GM23338 (cell line): ENCODE measurements around the gene MED13. TPM values are rescaled to one million over a fixed set of nuclear protein-coding genes. Genes with fewer than 3 reads are reported as not detected.

ENCODE experiments used
- ATAC-seq: fragments of 200-7000 bp; cut with Tn5 transposase; 3 replicates; pipeline ENCODE4 v1.9.1; 2020
- DNase-seq: peaks from one replicate; pipeline ENCODE4 v3.0.0-alpha.2; 2015; ENCODE audit warnings: low spot score
- H2AFZ ChIP-seq: fragments of 200-600 bp; sonication (generic); 2 replicates; pipeline ENCODE4 v1.8.0; 2016; ENCODE audit warnings: antibody characterized with exemption, mild to moderate bottlenecking, moderate library complexity
- H3F3A ChIP-seq: fragments of 200-600 bp; sonication (generic); replicated peaks from 2 replicates; pipeline ENCODE4 v1.8.0; 2017; ENCODE audit warnings: antibody characterized with exemption, mixed run types, low read depth
- H3K27ac ChIP-seq: fragments of 200-600 bp; sonication (generic); 2 replicates; pipeline ENCODE4 v1.6.1; 2016; ENCODE audit warnings: low read depth
- H3K27me3 ChIP-seq: fragments of 200-600 bp; sonication (generic); 2 replicates; pipeline ENCODE4 v1.8.0; 2016; ENCODE audit warnings: mild to moderate bottlenecking, mixed run types, moderate library complexity; ENCODE audit not compliant: insufficient read depth
- H3K36me3 ChIP-seq: fragments of 200-600 bp; sonication (generic); 2 replicates; pipeline ENCODE4 v1.8.0; 2016; ENCODE audit warnings: mild to moderate bottlenecking; ENCODE audit not compliant: insufficient read depth
- H3K4me1 ChIP-seq: fragments of 200-600 bp; sonication (generic); 2 replicates; pipeline ENCODE4 v1.8.0; 2016; ENCODE audit warnings: mild to moderate bottlenecking, moderate library complexity; ENCODE audit not compliant: insufficient read depth
- H3K4me2 ChIP-seq: fragments of 200-600 bp; sonication (generic); 2 replicates; pipeline ENCODE4 v1.7.1; 2017; ENCODE audit warnings: mixed run types
- H3K4me3 ChIP-seq: fragments of 200-600 bp; sonication (generic); 2 replicates; pipeline ENCODE4 v1.6.1; 2016; ENCODE audit warnings: mixed run types
- H3K79me2 ChIP-seq: fragments of 200-600 bp; sonication (generic); replicated peaks from 2 replicates; pipeline ENCODE4 v1.8.0; 2017; ENCODE audit warnings: mild to moderate bottlenecking; ENCODE audit not compliant: insufficient read depth
- H3K9me2 ChIP-seq: fragments of 200-600 bp; sonication (generic); 2 replicates; pipeline ENCODE4 v1.8.0; 2017; ENCODE audit not compliant: insufficient read depth
- H4K20me1 ChIP-seq: fragments of 200-600 bp; sonication (generic); replicated peaks from 2 replicates; pipeline ENCODE4 v1.8.0; 2017; ENCODE audit warnings: mild to moderate bottlenecking; ENCODE audit not compliant: insufficient read depth
- H3K27ac Mint-ChIP-seq: 2 replicates; pipeline ENCODE4 v1.8.0; 2020; ENCODE audit warnings: inconsistent platforms, mild to moderate bottlenecking, moderate library complexity, mixed read lengths
- H3K27me3 Mint-ChIP-seq: 3 replicates; pipeline ENCODE4 v1.8.0; 2022; ENCODE audit warnings: low read depth, mild to moderate bottlenecking, moderate library complexity, mixed read lengths, inconsistent platforms; ENCODE audit not compliant: insufficient read depth, poor library complexity
- H3K36me3 Mint-ChIP-seq: 3 replicates; pipeline ENCODE4 v1.8.0; 2021; ENCODE audit warnings: low read depth, mild to moderate bottlenecking, inconsistent platforms, moderate library complexity, mixed read lengths
- H3K4me1 Mint-ChIP-seq: 3 replicates; pipeline ENCODE4 v1.8.0; 2020; ENCODE audit warnings: mild to moderate bottlenecking, inconsistent platforms, mixed read lengths
- H3K4me3 Mint-ChIP-seq: 3 replicates; pipeline ENCODE4 v1.8.0; 2021; ENCODE audit warnings: moderate library complexity, mild to moderate bottlenecking, inconsistent platforms, mixed read lengths
- H3K9me3 Mint-ChIP-seq: 3 replicates; pipeline ENCODE4 v1.8.0; 2020; ENCODE audit warnings: moderate library complexity, mild to moderate bottlenecking, inconsistent platforms, mixed read lengths
- CREB1 ChIP-seq: fragments of 250-450 bp; sonication (Bioruptor Pico); IDR thresholded peaks from 2 replicates; pipeline ENCODE4 v1.5.0; 2020; ENCODE audit warnings: low read depth, mild to moderate bottlenecking, moderate library complexity
- EZH2 ChIP-seq: fragments of 200-600 bp; sonication (generic); IDR thresholded peaks from one replicate; pipeline ENCODE4 v1.8.0; 2017; ENCODE audit warnings: antibody characterized with exemption, mild to moderate bottlenecking, low read depth; ENCODE audit not compliant: unreplicated experiment
- EZH2phosphoT487 ChIP-seq: fragments of 200-600 bp; sonication (generic); IDR thresholded peaks from one replicate; pipeline ENCODE4 v1.8.1; 2018; ENCODE audit warnings: antibody characterized with exemption; ENCODE audit not compliant: unreplicated experiment
- JUNB ChIP-seq: IDR thresholded peaks from one replicate; pipeline ENCODE4 v1.6.1; 2016; ENCODE audit warnings: antibody characterized with exemption; ENCODE audit not compliant: unreplicated experiment
- NANOG ChIP-seq: IDR thresholded peaks from 2 replicates; pipeline ENCODE4 v1.6.1; 2016; ENCODE audit warnings: antibody characterized with exemption, borderline replicate concordance
- POLR2AphosphoS5 ChIP-seq: IDR thresholded peaks from 2 replicates; pipeline ENCODE4 v1.6.1; 2016; ENCODE audit warnings: antibody characterized with exemption, low read depth
- STAT1 ChIP-seq: IDR thresholded peaks from one replicate; pipeline ENCODE4 v1.6.1; 2016; ENCODE audit warnings: antibody characterized with exemption; ENCODE audit not compliant: unreplicated experiment
- ZNF114 ChIP-seq: fragments of 250-450 bp; sonication (Bioruptor Pico); IDR thresholded peaks from 2 replicates; pipeline ENCODE4 v1.5.0; 2020; ENCODE audit warnings: mild to moderate bottlenecking, moderate library complexity
- ZNF331 ChIP-seq: fragments of 250-450 bp; sonication (Bioruptor Pico); IDR thresholded peaks from 2 replicates; pipeline ENCODE4 v1.5.0; 2020; ENCODE audit warnings: low read depth, mild to moderate bottlenecking, moderate library complexity
- polyA plus RNA-seq: library from polyadenylated mRNA; unstranded; fragments of >200 nt; fragmentation: Nextera tagmentation; extraction: Ambion mirVana; gene quantifications from 2 replicates; pipeline ENCODE4 v1.2.1, GENCODE V29; 2016
- total RNA-seq: library from RNA; depleted of rRNA; stranded (reverse); fragments of >200 nt; shearing (Covaris generic); gene quantifications from 2 replicates; pipeline ENCODE4 v1.2.3, GENCODE V29; 2014
- TF ChIP-seq, protein P1 (sequence below): IDR thresholded peaks from 2 replicates; pipeline ENCODE4 v1.6.1; 2016; ENCODE audit warnings: antibody characterized with exemption
- TF ChIP-seq, protein P2 (sequence below): IDR thresholded peaks from one replicate; pipeline ENCODE4 v1.6.1; 2018; ENCODE audit warnings: antibody characterized with exemption; ENCODE audit not compliant: unreplicated experiment
- TF ChIP-seq, protein P3 (sequence below), 2 experiments: fragments of 200-600 bp in 1 of 2; sonication (generic) in 1 of 2; conservative IDR thresholded peaks; 2 replicates each; pipeline versions ENCODE4 v1.5.1 to v1.6.1; 2016 to 2017; ENCODE audit warnings: antibody characterized with exemption in 2 of 2, low read depth in 2 of 2, mild to moderate bottlenecking in 2 of 2, moderate library complexity in 1 of 2
- TF ChIP-seq, protein P4 (sequence below): fragments of 250-450 bp; sonication (Bioruptor Pico); IDR thresholded peaks from 2 replicates; pipeline ENCODE4 v1.5.0; 2020; ENCODE audit warnings: mild to moderate bottlenecking, moderate library complexity

MED13 gene
- total and polyA plus RNA-seq, 2 experiments from 2014 or later: 13.0 to 45.8 TPM

DNA sequence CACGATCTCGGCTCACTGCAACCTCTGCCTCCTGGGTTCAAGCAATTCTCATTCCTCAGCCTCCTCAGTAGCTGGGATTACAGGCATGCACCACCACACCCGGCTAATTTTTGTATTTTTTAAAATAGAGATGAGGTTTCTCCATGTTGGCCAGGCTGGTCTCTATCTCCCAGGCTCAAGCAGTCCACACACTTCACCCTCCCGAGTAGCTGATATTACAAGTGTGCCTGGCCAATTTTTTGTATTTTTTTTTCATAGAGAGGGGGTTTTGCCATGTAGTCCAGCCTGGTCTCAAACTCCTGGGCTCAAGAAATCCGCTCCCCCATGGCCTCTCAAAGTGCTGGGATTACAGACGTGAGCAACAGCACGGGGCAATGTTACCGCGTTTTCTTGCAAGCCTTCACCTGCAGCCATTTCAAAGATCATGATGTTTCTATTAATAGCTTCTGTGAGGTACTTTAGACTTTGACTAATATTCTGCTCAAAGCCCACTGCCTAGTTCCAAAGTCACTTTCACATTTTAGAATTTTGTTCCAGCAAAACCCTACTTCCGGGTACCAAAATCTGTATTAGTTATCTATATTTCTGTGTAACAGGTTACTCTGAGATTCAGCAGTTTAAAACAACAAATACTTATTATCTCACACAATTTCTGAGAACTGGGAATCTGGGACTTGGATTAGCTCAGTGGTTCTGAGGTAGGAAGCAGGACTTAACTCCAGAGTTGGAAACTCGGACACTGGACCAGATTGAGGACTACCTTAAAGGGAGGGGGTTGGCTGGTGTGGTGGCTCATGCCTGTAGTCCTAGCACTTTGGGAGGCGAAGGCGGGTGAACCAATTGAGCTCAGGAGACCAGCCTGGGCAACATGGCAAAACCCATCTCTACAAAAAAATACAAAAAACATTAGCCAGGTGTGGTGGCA, 12.0 kb upstream of the MED13 start:
- Mint-ChIP-seq H3K4me1 (no peaks in the 10 kb centered on the region; the same call in 2 of the 3 replicates), H3K36me3 (0 out of 3 replicates have a peak, but pooled peaks cover 3% of the 10 kb centered on the region), H3K9me3 (peaks cover 8% of the 10 kb centered on the region; the same call in 1 of the 3 replicates), H3K27ac (no peak overlapping the region), H3K4me3 (no peak overlapping the region), H3K27me3 (peaks cover 2% of the 10 kb centered on the region)
- Histone ChIP-seq H3K36me3 (no peaks in the 10 kb centered on the region), H3K4me1 (no peaks in the 10 kb centered on the region), H3K9me2 (0 out of 2 replicates have a peak, but pooled peaks cover 4% of the 10 kb centered on the region), H3K4me2 (no peak overlapping the region), H4K20me1 (no peaks in the 10 kb centered on the region), H3K27ac (no peak overlapping the region), H2AFZ (no peak overlapping the region), H3K27me3 (no peaks in the 10 kb centered on the region), H3F3A (no peaks in the 10 kb centered on the region), H3K79me2 (no peaks in the 10 kb centered on the region), H3K4me3 (no peak overlapping the region)
- DNase-seq (no peak), ATAC-seq (no peak)
- TF ChIP-seq, protein P1, sequence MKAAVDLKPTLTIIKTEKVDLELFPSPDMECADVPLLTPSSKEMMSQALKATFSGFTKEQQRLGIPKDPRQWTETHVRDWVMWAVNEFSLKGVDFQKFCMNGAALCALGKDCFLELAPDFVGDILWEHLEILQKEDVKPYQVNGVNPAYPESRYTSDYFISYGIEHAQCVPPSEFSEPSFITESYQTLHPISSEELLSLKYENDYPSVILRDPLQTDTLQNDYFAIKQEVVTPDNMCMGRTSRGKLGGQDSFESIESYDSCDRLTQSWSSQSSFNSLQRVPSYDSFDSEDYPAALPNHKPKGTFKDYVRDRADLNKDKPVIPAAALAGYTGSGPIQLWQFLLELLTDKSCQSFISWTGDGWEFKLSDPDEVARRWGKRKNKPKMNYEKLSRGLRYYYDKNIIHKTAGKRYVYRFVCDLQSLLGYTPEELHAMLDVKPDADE: no peak
- TF ChIP-seq ZNF331 (CRISPR knock-in tag): no peak
- no peak for TF ChIP-seq JUNB
- no peak for TF ChIP-seq ZNF114 (CRISPR knock-in tag)
- TF ChIP-seq, protein P2, sequence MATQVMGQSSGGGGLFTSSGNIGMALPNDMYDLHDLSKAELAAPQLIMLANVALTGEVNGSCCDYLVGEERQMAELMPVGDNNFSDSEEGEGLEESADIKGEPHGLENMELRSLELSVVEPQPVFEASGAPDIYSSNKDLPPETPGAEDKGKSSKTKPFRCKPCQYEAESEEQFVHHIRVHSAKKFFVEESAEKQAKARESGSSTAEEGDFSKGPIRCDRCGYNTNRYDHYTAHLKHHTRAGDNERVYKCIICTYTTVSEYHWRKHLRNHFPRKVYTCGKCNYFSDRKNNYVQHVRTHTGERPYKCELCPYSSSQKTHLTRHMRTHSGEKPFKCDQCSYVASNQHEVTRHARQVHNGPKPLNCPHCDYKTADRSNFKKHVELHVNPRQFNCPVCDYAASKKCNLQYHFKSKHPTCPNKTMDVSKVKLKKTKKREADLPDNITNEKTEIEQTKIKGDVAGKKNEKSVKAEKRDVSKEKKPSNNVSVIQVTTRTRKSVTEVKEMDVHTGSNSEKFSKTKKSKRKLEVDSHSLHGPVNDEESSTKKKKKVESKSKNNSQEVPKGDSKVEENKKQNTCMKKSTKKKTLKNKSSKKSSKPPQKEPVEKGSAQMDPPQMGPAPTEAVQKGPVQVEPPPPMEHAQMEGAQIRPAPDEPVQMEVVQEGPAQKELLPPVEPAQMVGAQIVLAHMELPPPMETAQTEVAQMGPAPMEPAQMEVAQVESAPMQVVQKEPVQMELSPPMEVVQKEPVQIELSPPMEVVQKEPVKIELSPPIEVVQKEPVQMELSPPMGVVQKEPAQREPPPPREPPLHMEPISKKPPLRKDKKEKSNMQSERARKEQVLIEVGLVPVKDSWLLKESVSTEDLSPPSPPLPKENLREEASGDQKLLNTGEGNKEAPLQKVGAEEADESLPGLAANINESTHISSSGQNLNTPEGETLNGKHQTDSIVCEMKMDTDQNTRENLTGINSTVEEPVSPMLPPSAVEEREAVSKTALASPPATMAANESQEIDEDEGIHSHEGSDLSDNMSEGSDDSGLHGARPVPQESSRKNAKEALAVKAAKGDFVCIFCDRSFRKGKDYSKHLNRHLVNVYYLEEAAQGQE: no peak
- TF ChIP-seq EZH2: no peak
- TF ChIP-seq NANOG: no peak
- TF ChIP-seq, protein P3, sequence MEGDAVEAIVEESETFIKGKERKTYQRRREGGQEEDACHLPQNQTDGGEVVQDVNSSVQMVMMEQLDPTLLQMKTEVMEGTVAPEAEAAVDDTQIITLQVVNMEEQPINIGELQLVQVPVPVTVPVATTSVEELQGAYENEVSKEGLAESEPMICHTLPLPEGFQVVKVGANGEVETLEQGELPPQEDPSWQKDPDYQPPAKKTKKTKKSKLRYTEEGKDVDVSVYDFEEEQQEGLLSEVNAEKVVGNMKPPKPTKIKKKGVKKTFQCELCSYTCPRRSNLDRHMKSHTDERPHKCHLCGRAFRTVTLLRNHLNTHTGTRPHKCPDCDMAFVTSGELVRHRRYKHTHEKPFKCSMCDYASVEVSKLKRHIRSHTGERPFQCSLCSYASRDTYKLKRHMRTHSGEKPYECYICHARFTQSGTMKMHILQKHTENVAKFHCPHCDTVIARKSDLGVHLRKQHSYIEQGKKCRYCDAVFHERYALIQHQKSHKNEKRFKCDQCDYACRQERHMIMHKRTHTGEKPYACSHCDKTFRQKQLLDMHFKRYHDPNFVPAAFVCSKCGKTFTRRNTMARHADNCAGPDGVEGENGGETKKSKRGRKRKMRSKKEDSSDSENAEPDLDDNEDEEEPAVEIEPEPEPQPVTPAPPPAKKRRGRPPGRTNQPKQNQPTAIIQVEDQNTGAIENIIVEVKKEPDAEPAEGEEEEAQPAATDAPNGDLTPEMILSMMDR (conservative IDR thresholded peaks at IDR 0.05; ENCODE audit: low read depth in 2 of 2): no peak
- TF ChIP-seq, protein P4, sequence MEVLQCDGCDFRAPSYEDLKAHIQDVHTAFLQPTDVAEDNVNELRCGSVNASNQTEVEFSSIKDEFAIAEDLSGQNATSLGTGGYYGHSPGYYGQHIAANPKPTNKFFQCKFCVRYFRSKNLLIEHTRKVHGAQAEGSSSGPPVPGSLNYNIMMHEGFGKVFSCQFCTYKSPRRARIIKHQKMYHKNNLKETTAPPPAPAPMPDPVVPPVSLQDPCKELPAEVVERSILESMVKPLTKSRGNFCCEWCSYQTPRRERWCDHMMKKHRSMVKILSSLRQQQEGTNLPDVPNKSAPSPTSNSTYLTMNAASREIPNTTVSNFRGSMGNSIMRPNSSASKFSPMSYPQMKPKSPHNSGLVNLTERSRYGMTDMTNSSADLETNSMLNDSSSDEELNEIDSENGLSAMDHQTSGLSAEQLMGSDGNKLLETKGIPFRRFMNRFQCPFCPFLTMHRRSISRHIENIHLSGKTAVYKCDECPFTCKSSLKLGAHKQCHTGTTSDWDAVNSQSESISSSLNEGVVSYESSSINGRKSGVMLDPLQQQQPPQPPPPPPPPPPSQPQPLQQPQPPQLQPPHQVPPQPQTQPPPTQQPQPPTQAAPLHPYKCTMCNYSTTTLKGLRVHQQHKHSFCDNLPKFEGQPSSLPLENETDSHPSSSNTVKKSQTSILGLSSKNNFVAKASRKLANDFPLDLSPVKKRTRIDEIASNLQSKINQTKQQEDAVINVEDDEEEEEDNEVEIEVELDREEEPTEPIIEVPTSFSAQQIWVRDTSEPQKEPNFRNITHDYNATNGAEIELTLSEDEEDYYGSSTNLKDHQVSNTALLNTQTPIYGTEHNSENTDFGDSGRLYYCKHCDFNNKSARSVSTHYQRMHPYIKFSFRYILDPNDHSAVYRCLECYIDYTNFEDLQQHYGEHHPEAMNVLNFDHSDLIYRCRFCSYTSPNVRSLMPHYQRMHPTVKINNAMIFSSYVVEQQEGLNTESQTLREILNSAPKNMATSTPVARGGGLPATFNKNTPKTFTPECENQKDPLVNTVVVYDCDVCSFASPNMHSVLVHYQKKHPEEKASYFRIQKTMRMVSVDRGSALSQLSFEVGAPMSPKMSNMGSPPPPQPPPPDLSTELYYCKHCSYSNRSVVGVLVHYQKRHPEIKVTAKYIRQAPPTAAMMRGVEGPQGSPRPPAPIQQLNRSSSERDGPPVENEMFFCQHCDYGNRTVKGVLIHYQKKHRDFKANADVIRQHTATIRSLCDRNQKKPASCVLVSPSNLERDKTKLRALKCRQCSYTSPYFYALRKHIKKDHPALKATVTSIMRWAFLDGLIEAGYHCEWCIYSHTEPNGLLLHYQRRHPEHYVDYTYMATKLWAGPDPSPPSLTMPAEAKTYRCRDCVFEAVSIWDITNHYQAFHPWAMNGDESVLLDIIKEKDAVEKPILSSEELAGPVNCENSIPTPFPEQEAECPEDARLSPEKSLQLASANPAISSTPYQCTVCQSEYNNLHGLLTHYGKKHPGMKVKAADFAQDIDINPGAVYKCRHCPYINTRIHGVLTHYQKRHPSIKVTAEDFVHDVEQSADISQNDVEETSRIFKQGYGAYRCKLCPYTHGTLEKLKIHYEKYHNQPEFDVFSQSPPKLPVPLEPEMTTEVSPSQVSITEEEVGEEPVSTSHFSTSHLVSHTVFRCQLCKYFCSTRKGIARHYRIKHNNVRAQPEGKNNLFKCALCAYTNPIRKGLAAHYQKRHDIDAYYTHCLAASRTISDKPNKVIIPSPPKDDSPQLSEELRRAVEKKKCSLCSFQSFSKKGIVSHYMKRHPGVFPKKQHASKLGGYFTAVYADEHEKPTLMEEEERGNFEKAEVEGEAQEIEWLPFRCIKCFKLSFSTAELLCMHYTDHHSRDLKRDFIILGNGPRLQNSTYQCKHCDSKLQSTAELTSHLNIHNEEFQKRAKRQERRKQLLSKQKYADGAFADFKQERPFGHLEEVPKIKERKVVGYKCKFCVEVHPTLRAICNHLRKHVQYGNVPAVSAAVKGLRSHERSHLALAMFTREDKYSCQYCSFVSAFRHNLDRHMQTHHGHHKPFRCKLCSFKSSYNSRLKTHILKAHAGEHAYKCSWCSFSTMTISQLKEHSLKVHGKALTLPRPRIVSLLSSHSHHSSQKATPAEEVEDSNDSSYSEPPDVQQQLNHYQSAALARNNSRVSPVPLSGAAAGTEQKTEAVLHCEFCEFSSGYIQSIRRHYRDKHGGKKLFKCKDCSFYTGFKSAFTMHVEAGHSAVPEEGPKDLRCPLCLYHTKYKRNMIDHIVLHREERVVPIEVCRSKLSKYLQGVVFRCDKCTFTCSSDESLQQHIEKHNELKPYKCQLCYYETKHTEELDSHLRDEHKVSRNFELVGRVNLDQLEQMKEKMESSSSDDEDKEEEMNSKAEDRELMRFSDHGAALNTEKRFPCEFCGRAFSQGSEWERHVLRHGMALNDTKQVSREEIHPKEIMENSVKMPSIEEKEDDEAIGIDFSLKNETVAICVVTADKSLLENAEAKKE (CRISPR knock-in tag): no peak
- no peak for TF ChIP-seq EZH2phosphoT487
- no peak for TF ChIP-seq POLR2AphosphoS5
- TF ChIP-seq CREB1: no peak
- TF ChIP-seq STAT1: no peak
